Measurements from ENCODE around the gene HSPB1.

DNA sequence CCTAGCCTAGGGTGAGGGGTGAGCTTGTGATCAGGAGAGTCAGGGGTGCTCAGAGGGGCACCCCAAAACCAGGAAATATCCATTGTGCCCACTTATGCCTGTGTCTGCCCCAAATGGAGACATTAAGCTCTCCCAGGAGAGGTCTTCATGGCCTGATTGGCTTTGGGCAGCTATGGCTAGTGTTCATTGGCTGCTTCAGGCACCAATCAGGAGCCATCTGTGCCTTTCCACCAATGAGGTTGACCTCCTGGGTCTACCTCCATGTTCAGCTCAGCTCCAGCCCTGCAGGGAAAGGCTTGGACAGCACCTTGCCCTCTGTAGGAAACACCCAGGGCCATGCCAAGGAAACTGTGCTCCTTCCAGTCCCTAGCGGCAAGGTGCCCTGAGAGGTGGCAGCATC lies 23.9 kb upstream of the HSPB1 start:
- TF ChIP-seq, protein P1, sequence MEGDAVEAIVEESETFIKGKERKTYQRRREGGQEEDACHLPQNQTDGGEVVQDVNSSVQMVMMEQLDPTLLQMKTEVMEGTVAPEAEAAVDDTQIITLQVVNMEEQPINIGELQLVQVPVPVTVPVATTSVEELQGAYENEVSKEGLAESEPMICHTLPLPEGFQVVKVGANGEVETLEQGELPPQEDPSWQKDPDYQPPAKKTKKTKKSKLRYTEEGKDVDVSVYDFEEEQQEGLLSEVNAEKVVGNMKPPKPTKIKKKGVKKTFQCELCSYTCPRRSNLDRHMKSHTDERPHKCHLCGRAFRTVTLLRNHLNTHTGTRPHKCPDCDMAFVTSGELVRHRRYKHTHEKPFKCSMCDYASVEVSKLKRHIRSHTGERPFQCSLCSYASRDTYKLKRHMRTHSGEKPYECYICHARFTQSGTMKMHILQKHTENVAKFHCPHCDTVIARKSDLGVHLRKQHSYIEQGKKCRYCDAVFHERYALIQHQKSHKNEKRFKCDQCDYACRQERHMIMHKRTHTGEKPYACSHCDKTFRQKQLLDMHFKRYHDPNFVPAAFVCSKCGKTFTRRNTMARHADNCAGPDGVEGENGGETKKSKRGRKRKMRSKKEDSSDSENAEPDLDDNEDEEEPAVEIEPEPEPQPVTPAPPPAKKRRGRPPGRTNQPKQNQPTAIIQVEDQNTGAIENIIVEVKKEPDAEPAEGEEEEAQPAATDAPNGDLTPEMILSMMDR (IDR thresholded peaks at IDR 0.05): no peak
- TF ChIP-seq POLR2A (IDR thresholded peaks at IDR 0.05) (no peak), POLR2AphosphoS5 (IDR thresholded peaks at IDR 0.05) (no peak)

All from suprapubic skin (tissue), 4 donors.